Tibial nerve (tissue), 4 donors: ENCODE data around the gene CACNA1S. TPM values are rescaled to one million over a fixed set of nuclear protein-coding genes. Genes with fewer than 3 reads are reported as not detected.

ENCODE experiments used
- DNase-seq, 2 donors: peaks; one replicate each; pipeline ENCODE4 v3.0.0-alpha.2; 2019; ENCODE audit warnings: low spot score in 2 of 2
- H3K27ac ChIP-seq, 4 donors: fragments of 200-600 bp; sonication (generic) in 3 of 4; one replicate each; pipeline ENCODE4 v1.5.1; 2017 to 2019; ENCODE audit warnings: mild to moderate bottlenecking in 1 of 4
- H3K27me3 ChIP-seq, 2 donors: fragments of 200-600 bp; sonication (generic) in 1 of 2; one replicate each; pipeline versions ENCODE4 v1.5.1 to v1.6.0; 2017 to 2019
- H3K36me3 ChIP-seq, 3 donors: fragments of 200-600 bp; sonication (generic); one replicate each; pipeline ENCODE4 v1.5.1; 2018 to 2019
- H3K4me1 ChIP-seq, 4 donors: fragments of 200-600 bp; sonication (generic) in 3 of 4; one replicate each; pipeline ENCODE4 v1.5.1; 2017 to 2019
- H3K4me3 ChIP-seq, 4 donors: fragments of 200-600 bp; sonication (generic) in 3 of 4; one replicate each; pipeline ENCODE4 v1.5.1; 2017 to 2019; ENCODE audit warnings: mild to moderate bottlenecking in 1 of 4, moderate library complexity in 1 of 4
- H3K9me3 ChIP-seq, 4 donors: fragments of 200-600 bp; sonication (generic) in 3 of 4; one replicate each; pipeline ENCODE4 v1.5.1; 2017 to 2019
- EP300 ChIP-seq, 2 donors: sonication (generic); formaldehyde crosslinking; IDR thresholded peaks; one replicate each; pipeline ENCODE4 v1.6.1; 2017; ENCODE audit warnings: antibody characterized with exemption in 2 of 2, mild to moderate bottlenecking in 1 of 2
- POLR2A ChIP-seq, 2 donors: fragments of 450-650 bp; IDR thresholded peaks; one replicate each; pipeline ENCODE4 v1.6.1; 2017; ENCODE audit warnings: antibody characterized with exemption in 2 of 2, mild to moderate bottlenecking in 2 of 2, moderate library complexity in 2 of 2
- WGBS, 2 donors: methylation state at CpG; one replicate each; pipeline ENCODE4 v1.1.5; 2018; 5-methylcytosine and 5-hydroxymethylcytosine counted together
- total RNA-seq, 4 donors: library from RNA; depleted of rRNA; stranded (reverse); fragments of >200 nt; gene quantifications; one replicate each; pipeline ENCODE4 v1.1.0, GENCODE V29; 2016
- TF ChIP-seq, protein P1 (sequence below), 5 experiments: fragments of 200-600 bp in 3 of 5; fragments of 450-650 bp in 2 of 5; sonication (generic) in 3 of 5; IDR thresholded peaks; one replicate each; pipeline ENCODE4 v1.5.1; 2016 to 2019; ENCODE audit warnings: antibody characterized with exemption in 5 of 5, mild to moderate bottlenecking in 3 of 5, moderate library complexity in 2 of 5

Gene CACNA1S
- total RNA-seq, 4 donors from 2014 or later, result not detected

DNA sequence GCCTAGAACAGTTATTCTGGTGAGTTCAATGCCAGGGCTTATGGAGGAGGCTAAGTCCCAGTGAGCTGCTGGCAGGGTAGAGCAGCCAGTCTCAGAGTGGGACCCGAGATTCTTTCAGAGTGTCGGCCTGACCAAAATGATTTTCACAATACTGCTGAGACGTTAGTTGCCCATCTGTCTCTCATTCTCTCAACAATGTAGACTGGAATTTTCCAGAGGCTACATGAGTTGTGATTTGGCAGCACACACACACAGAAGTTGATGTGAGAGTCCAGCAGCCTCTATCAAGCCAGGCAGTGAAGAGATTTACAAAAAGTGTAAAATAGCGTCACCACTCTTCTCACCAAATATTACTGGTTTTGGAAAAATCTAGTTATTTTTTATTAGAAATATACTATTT, 21.7 kb downstream of the CACNA1S start:
- Histone ChIP-seq H3K4me3 (no peak overlapping the region), H3K9me3 (no peaks in the 10 kb centered on the region), H3K27ac (no peak overlapping the region), H3K27me3 (peaks cover 0 to 11% of the 10 kb centered on the region in 2 donors), H3K36me3 (no peaks in the 10 kb centered on the region), H3K4me1 (no peaks in the 10 kb centered on the region)
- DNase-seq, result no peak
- 60 to 70% methylated on average over 4 of the region's 4 CpGs for WGBS, 2 donors
- TF ChIP-seq, protein P1, sequence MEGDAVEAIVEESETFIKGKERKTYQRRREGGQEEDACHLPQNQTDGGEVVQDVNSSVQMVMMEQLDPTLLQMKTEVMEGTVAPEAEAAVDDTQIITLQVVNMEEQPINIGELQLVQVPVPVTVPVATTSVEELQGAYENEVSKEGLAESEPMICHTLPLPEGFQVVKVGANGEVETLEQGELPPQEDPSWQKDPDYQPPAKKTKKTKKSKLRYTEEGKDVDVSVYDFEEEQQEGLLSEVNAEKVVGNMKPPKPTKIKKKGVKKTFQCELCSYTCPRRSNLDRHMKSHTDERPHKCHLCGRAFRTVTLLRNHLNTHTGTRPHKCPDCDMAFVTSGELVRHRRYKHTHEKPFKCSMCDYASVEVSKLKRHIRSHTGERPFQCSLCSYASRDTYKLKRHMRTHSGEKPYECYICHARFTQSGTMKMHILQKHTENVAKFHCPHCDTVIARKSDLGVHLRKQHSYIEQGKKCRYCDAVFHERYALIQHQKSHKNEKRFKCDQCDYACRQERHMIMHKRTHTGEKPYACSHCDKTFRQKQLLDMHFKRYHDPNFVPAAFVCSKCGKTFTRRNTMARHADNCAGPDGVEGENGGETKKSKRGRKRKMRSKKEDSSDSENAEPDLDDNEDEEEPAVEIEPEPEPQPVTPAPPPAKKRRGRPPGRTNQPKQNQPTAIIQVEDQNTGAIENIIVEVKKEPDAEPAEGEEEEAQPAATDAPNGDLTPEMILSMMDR (IDR thresholded peaks at IDR 0.05), result no peak
- no peak for TF ChIP-seq POLR2A (IDR thresholded peaks at IDR 0.05)
- no peak for TF ChIP-seq EP300 (IDR thresholded peaks at IDR 0.05)

DNA sequence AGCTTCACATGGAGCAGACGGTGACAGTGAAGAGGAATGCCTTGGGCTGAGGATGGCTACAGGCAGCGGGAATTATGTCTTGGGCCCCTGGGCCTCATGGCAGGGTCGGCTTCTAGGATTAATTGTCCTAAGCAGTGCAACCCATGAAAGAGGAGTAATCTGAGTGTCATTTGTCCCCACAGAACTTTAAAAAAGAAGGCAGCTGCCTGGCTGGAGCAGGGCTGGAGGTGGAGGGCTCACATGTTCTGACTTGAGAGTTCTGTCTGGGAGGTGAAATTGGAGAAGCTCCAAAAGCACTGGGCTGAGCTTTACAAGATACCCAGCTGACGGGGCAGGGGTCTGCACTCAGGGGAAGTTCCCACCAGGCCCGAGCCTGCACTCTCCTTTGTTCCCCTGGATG, 22.6 kb downstream of the CACNA1S start:
- no peak overlapping the region for H3K27ac ChIP-seq
- H3K4me3 ChIP-seq, result no peak overlapping the region
- H3K9me3 ChIP-seq, result no peaks in the 10 kb centered on the region
- H3K36me3 ChIP-seq, result no peaks in the 10 kb centered on the region
- WGBS, 2 donors, result 61 to 68% methylated on average over 5 of the region's 5 CpGs
- H3K27me3 ChIP-seq, result peaks cover 0 to 11% of the 10 kb centered on the region in 2 donors
- TF ChIP-seq POLR2A (IDR thresholded peaks at IDR 0.05) (no peak), EP300 (IDR thresholded peaks at IDR 0.05) (no peak)
- TF ChIP-seq, protein P1 (IDR thresholded peaks at IDR 0.05), result no peak
- DNase-seq, result no peak
- no peaks in the 10 kb centered on the region for H3K4me1 ChIP-seq

DNA sequence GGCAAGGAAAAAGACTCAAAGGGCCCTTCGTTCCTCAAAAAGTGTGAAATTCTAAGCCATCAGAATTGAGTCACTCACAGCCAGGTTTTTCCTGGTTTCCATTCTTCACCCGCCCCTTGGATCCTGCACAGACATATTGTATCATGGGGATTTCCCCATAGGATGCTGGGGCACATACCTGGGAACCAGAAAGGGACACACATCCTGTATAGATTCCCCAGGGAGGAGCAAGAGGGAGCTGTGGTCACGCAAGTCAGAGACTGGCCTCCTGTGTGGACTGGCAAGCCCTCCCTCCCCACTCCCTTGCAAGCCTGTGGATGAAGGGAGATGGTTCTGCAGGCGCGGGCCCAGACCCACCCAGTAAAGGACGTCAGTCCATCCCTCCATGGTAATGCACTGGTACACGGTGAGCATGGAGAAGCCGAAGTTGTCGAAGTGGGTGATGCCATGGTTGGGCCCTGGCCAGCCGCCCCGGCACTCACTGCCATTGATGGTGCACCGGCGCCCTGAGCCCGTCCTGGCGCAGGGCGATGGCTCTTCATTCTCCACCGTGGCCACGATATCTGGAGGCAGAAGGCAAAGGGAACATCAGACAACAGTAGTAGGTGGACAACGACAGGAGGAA, 23.2 kb downstream of the CACNA1S start:
- no peaks in the 10 kb centered on the region for H3K4me1 ChIP-seq
- TF ChIP-seq, protein P1 (IDR thresholded peaks at IDR 0.05), result no peak
- TF ChIP-seq EP300 (IDR thresholded peaks at IDR 0.05) (no peak), POLR2A (IDR thresholded peaks at IDR 0.05) (no peak)
- H3K27me3 ChIP-seq, result peaks cover 0 to 11% of the 10 kb centered on the region in 2 donors
- no peaks in the 10 kb centered on the region for H3K9me3 ChIP-seq
- DNase-seq, result no peak
- H3K27ac ChIP-seq, result no peak overlapping the region
- no peak overlapping the region for H3K4me3 ChIP-seq
- WGBS, 2 donors, result 96 to 97% methylated on average over 18 to 19 of the region's 19 CpGs
- no peaks in the 10 kb centered on the region for H3K36me3 ChIP-seq

DNA sequence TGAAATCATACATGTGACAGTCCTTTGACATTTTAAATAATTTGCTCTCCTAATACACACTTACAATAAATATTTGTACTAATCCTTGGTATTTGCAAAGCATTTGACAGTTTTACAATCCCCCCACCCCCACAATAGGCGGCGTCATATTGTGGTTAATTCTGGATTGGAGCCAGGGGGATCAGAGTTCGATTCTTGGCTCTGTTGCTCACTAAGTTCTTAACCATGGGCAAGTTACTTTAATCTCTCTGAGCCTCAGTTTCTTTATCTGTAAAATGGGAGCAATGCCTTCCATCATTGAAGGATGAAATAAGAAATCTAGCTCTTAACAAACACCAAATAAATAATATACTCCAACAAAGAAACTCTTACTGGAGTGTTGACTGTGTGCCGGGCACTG, 23.8 kb downstream of the CACNA1S start:
- H3K4me3 ChIP-seq, result no peak overlapping the region
- no peak for TF ChIP-seq POLR2A (IDR thresholded peaks at IDR 0.05)
- TF ChIP-seq, protein P1 (IDR thresholded peaks at IDR 0.05), result no peak
- no peaks in the 10 kb centered on the region for H3K4me1 ChIP-seq
- WGBS, 2 donors, result 59 to 60% methylated on average over 4 of the region's 4 CpGs
- no peaks in the 10 kb centered on the region for H3K9me3 ChIP-seq
- no peaks in the 10 kb centered on the region for H3K36me3 ChIP-seq
- H3K27me3 ChIP-seq, result peaks cover 0 to 11% of the 10 kb centered on the region in 2 donors
- DNase-seq, result no peak
- no peak overlapping the region for H3K27ac ChIP-seq

DNA sequence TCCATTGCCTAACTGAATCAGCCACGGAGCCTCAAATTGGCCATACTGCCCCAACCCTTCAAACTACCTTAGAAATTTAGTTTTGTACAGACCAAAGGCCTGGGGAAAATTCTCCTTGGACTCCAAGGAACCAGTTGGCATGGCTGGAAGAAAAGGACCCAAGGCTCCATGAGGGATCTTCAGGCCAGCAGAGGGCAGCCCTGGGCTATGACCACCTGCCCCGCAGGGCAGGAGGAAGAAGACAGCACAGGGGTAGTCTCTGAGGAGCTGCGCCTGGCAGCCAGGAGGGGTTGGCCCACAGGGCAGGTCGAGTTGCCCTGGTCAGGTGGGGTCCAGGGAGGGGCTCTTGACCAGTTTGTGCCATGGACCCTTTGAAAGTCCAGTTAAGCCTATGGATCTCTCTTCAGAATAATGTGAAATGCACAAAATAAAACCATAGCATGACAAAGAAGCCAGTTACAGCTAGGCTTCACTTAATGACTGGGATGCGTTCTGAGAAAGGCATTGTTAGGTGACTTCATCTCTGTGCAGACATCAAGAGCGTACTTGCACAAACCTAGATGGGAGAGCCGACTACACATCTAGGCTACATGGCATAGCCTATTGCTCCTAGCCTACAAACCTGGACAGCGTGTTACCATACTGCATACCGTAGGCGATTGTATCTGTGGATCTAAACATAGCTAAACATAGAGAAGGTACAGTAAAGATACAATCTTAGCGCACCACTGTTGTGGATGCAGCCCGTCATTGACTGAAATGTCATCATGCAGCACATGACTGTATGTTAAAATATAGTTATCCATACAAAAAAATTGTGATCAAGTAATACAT, 26.1 kb downstream of the CACNA1S start:
- no peak overlapping the region for H3K27ac ChIP-seq
- 74 to 78% methylated on average over 12 of the region's 12 CpGs for WGBS, 2 donors
- no peaks in the 10 kb centered on the region for H3K4me1 ChIP-seq
- DNase-seq, result peak in 1 of 2 donors; percentile 38
- TF ChIP-seq, protein P1 (IDR thresholded peaks at IDR 0.05), result peak; percentile 19 to 47 (median 35)
- TF ChIP-seq EP300 (IDR thresholded peaks at IDR 0.05), result no peak
- peaks cover 0 to 11% of the 10 kb centered on the region in 2 donors for H3K27me3 ChIP-seq
- H3K4me3 ChIP-seq, result no peak overlapping the region
- H3K36me3 ChIP-seq, result no peaks in the 10 kb centered on the region
- H3K9me3 ChIP-seq, result no peaks in the 10 kb centered on the region
